Peyer's patch (tissue), 4 donors: ENCODE results near the gene HHIPL1.

Source experiments
- CTCF ChIP-seq, 6 experiments: fragments of 450-650 bp in 4 of 6; fragments of 200-600 bp in 2 of 6; sonication (generic) in 1 of 6; IDR thresholded peaks; one replicate each; pipeline ENCODE4 v1.5.1; 2017 to 2019; ENCODE audit warnings: antibody characterized with exemption in 6 of 6, mild to moderate bottlenecking in 3 of 6, moderate library complexity in 1 of 6
- POLR2A ChIP-seq, 2 donors: fragments of 450-650 bp; IDR thresholded peaks; one replicate each; pipeline ENCODE4 v1.5.1; 2017; ENCODE audit warnings: antibody characterized with exemption in 2 of 2, mild to moderate bottlenecking in 2 of 2, moderate library complexity in 2 of 2

GRCh38 chr14:99718031-99718810 is 73.3 kb downstream of the HHIPL1 start:
- no peak for TF ChIP-seq CTCF (IDR thresholded peaks at IDR 0.05)
- TF ChIP-seq POLR2A (IDR thresholded peaks at IDR 0.05): no peak
